GM19455 (cell line): ENCODE results near the gene UNC13B.
"Not testable (repeated sequence)": the region's sequence is repeated elsewhere in the genome, so short reads cannot be mapped to it uniquely, and the experiment has no call there.

Experiments used
- ATAC-seq: cut with Tn5 transposase; IDR thresholded peaks from one replicate; pipeline ENCODE4 v1.9.1; 2021; ENCODE audit not compliant: unreplicated experiment

The UNC13B gene

DNA sequence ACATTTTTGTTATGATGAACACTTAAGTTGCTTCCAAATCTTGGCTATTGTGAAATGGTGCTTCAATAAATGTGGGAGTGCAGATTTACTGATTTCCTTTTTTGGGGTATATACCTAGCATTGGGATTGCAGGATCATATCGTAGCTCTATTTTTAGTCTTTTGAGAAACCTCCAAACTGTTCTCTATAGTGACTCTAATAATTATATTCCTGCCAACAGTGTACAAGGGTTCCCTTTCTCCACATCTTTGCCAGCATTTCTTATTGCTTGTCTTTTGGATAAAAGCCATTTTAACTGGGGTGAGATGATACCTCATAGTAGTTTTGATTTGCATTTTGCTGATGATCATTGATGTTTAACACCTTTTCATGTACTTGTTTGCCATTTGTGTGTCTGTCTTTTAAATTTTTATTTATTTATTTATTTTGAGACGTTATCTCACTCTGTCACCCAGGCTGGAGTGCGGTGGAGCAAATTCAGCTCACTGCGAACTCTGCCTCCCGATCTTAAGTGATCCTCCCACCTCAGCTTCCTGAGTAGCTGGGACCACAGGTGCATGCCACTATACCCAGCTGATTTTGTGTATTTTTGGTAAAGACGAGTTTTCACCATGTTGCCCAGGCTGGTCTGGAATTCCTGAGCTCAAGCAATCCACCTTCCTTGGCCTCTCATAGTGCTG, 59.0 kb downstream of the UNC13B start:
- ATAC-seq, result no peak

DNA sequence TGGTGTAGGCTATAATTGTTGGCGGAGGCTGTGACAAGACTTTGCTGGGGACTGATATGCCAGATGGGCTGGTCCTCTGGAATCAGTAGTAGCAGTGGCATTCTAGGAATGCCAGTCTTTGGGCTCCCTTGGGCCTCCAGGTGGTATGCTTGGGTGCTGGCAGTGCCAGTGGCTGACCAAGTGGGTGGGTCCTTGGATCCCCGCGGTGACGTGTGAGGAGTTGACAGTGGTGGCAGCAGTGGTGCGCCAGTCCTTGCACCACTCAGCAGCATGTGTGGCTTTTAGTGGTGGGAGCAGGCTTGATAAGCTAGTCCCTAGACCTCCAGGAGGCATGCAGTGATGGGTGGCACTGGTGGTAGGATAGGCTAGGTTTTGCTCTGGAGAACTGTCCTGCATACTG, 63.9 kb downstream of the UNC13B start:
- ATAC-seq, result no peak

DNA sequence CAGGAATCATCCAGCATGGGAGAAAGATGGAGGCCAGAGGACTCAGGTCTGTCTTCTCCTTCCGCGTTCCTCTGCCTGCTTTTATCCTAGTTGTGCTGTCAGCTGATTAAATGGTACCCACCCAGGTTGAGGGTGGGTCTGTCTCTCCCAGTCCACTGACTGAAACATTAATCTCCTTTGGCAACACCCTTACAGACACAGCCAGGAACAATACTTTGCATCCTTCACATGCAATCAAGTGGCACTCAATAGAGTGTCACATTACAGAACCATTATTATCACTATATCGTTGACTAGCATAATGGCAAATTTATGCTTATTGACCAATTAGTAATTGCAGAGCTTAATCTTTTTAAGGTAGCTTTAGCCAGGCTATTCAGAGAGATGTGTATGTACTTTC, 64.8 kb downstream of the UNC13B start:
- ATAC-seq, result no peak

DNA sequence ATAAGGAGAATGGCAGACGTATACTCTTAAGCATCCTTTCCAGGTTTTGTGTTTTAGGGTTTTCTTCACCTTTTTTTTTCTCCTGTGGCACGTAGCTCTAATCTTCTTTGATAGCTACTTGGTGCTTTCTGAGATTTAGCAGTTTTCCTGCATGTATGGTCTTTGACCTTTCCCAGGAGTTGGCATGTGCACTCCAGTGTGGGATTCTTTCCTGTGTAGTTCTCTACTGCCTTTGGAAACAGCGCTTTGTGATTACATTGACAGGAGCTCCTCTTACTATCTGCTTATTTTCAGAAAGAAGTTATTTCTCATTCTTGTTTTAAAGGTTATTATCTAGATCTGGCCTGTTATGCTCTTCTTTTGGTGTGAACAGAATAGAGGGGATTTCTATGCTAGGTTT, 65.5 kb downstream of the UNC13B start:
- ATAC-seq, result no peak

DNA sequence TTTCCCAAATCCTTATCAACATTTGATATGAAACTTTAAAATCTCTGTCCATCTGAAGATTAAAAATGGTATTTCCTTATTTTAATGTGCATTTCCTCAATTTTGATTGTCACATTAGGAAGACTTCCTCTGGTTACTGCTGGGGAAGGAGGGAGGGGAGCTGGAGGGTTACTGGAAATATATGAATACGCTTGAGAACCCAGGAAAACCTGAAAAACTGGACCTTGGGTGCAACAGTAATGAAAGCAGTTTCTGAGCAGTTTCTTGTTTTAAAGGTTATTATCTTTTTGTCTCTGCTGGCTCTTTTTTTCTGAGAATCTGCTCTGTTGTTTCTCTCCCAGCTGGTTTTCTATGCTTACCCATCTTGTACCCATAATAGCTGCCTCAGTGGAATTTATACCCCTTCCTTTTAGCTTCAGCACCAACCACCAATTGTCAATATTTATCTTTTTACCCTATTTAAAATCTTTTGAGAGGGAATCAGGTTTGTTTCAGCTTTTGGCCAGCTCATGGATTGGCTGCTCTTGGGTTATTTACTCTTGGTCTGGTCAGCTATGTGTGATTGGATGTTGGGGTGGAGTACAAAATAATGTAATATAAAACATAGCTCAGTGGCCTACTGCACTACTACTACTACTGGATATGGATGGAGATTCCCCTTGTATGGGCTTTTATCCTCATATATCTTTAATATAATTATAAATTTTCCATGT, 67.4 kb downstream of the UNC13B start:
- no peak for ATAC-seq

DNA sequence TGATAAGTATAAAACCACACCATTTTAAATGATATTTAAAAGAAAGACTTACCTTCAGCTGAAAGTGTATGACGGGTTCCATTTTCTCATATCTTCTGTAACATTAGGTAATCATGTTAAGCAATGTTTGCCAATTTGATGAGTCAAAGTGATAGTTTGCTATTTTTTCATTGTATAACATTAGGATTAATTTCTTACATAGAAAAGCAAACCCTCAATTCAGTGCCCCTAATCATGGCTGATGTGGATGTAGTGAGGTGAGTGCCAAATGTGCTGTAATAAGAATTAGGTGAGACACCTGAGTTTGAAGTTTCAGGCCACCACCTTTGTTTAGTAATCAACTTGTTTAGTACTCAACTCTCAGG, 68.0 kb downstream of the UNC13B start:
- no peak for ATAC-seq

DNA sequence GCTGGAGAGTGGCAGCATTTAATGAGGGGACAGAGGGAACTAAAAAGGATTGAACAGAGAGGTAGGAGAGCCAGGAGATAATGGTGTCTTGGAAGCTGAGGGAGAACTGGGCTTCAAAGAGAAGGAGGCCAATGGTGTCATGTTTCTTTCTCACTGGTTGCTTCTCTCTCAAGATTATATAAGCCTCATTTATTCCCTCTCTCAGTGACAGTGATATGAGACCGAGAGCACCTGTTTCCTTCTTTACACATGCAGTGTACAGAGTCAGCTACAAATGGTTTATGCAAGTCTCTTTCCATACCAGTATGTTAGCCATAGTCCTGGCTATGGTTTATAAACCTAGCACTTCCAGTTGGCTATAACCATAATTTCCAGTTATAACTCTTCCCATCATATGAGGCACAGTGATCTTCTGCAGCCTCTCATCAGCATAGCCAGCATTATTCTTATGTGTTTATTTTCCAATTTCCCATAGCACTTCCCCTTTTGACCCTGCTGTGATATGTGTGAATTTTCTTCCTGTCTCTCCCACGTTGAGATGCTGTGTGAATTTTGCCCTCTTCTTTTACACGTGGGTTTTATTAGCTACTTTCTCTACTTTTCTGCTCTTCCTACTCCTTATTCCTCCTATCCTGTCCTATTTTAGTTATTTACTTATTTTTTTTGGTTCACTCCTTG, 71.2 kb downstream of the UNC13B start:
- no peak for ATAC-seq

DNA sequence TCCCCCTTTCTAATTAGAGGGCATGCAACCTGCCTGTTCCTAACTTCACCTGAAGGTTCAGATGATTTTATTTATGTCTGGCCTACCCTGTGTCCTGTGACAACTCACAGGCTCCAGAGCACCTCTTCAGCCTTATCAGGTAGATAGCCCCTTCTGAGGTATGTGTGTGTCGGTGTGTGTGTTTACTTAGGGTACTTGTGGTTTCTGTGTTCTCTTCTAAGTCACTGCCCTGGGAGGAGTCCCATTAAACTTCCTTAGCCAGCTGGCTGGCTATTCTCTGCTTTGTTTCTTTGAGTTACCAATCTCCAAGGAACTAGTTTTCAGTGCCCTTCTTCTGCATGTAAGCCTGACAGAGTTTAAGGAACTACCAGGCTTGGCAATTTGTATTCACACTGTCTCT, 74.9 kb downstream of the UNC13B start:
- ATAC-seq, result no peak

DNA sequence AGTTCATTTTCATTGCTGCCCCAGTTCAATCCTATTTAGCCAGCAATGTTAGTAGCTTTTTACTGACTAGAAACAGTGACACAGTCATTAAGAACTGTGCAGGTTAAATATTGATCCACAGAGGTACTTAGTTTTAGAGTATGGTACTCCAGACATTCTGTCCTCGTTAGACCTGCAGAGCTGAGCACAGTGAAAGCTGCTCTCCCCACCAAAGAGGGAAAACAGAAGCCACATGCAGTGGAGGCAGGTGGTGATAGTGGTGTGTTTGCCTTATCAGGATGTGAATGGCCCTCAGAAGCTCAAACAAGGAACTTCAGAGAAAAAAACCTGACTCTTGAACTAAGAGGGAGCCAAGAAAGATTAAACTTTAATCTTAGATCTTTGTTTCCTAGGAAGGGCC, 75.5 kb downstream of the UNC13B start:
- no peak for ATAC-seq

DNA sequence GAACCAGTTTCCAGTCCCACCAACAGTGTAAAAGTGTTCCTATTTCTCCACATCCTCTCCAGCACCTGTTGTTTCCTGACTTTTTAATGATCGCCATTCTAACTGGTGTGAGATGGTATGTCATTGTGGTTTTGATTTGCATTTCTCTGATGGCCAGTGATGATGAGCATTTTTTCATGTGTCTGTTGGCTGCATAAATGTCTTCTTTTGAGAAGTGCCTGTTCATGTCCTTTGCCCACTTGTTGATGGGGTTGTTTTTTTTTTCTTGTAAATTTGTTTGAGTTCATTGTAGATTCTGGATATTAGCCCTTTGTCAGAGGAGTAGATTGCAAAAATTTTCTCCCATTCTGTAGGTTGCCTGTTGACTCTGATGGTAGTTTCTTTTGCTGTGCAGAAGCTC, 84.1 kb downstream of the UNC13B start:
- not testable (repeated sequence) for ATAC-seq

DNA sequence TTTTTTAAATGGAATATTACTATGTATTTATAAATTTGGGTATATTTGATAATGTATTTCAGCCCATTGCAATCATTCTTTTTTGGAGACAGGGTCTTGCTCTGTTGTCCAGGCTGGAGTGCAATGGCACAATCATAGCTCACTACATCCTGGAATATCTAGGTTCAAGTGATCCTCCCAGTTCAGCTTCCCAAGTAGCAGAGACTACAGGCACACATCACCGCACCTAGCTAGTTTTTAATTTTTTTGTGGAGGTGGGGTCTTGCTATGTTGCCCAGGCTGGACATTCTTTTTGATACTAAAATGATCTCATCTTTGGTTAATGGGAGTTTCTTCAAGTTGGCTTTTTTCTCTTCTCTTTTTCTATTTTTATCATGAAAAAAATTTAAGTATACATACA, 91.3 kb downstream of the UNC13B start:
- no peak for ATAC-seq

DNA sequence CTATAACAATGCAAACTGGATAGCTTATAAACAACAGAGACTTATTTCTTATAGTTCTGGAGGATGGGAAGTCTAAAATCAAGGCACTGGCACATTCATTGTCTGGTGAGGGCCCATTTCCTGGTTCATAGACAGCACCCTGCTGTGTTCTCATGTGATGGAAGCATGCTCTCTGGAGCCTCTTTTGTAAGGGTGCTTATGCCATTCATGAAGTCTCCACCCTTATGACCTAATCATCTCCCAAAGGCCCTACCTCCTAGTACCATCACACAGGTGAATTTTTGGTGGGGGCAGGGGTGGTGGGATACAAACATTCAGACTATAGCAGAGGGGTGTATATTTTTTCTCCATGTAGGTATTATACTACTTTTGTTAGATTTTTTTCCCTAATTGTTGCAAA, 92.4 kb downstream of the UNC13B start:
- ATAC-seq, result no peak

DNA sequence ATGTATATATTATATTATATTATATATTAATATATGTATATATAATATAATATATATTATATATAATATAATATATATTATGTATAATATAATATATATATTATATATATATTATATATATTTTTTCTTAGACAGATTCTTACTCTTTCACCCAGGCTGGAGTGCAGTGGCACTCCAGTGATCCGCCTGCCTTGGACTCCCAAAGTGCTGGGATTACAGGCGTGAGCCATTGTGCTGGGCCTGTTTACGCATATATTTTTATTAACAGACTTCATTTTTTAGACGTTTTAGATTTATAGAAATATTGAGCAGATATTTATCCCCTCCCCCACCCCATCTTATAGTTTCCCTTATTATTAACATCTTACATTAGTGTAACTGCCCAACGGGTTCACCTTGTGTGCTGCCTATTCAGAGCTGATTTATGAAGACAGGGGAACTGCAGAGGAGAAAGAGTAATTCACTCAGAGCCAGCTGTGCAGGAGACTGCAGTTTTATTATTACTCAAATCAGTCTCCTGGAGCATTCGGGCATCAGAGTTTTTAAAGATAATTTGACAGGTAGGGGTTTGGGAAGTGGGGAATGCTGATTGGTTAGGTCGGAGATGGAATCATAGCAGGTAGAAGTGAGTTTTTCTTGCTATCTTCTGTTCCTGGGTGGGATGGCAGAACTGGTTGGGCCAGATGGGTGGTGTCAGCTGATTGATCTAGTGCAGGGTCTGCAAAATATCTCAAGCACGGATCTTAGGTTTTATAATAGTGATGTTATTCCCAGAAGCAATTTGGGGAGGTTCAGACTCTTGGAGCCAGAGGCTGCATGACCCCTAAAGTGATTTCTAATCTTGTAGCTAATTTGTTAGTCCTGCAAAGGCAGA, 93.4 kb downstream of the UNC13B start:
- no peak for ATAC-seq

DNA sequence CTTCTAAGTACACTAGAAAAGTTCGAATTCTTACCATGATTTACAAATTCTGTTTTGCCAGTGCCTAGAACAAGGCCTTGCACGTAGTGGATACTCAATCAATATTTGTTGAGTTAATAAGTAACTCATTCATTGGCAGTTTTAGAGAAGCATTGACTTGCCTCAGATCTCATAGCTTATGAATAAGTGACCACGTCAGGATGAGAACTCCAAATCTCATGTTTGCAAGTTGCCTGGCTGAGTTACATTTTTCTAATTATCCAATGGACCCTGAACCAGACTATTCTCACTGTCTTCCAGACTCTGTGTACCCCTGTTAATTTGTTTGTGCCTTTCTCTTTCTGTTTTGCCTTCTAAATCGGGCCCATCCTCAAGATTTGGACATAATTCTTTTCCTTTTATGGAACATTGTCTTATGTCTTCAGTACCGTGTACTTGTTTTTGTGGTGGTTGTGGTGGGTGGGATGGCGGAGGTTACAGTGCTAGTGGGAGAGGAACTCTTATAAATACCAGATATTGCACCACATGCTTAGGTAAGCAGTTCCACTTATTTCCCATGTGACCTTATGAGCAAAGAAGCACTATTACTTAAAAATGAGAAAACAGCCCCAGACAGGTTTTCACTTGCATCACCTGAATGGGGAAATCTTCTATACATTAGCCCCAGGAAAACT, 96.3 kb downstream of the UNC13B start:
- no peak for ATAC-seq

DNA sequence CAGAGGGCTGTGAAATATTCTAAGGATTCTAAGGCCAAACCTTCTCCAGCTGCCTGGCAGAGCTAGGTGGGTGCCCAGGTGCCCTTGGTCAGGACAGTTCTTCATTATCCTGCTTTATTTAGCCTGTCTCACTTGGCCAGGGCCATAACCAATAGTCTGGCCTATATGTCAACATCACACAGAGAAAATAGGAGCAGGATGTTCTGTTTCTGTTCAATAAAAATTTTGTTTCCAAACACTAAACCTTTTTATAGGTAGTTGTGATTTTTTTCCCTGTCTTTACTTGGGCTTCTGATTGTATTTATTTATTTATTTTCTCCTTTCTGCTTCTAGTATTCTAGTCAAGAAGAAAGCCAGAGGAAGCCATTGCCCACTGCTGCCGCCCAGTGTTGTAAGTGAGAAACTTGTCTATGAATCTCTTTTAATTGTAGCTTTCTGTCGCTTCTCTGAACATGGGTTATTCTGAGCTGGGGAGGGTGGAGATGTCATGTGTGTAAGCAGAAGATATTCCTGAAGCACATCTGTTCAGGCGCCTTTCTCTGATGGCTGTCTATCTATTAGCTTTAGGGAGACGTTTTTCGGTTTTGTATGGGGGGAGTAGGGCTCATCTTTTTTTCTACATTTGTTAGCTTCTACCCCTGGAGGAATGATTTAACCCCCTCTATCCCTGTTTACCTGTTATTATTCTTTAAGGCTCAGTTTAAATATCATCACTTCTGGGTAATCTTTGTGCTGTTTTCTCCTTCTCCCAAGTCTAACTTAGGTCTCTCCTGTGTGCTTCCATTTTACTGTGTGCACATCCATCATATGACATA, 97.1 kb downstream of the UNC13B start:
- ATAC-seq, result no peak

DNA sequence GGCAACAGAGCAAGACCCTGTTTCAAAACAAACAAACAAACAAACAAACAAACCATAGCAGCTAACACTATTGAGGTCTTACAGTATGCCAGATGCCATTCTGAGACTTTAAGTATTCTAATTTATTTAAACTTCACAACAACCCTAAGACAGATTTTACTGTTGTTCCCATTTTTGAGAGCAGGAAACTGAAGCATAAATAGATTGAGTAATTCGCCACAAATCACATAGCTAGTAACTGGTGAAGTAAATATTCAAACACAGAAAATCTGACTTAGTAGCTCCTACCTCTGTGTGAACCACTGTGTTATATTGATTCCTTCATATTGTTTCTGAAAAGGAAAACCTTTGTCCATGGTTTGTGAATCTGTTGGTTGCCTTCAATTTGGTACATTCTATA, 98.4 kb downstream of the UNC13B start:
- no peak for ATAC-seq

DNA sequence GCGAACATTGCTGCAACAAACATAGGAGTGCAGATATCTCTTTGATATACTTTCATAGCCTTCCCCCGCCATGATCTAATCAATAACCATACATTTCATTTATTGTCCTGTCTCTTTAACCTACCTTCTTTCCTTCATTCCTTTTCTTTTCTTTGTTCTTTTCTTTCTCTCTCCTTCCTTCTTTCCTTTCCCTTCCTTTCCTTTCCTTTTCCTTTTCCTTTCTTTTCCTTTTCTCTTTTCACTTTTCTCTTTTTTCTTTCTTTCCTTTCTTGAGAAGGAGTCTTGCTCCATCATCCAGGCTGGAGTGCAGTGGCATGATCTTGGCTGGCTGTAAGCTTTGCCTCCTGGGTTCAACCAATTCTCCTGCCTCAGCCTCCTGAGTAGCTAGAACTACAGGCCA, 100.3 kb downstream of the UNC13B start:
- no peak for ATAC-seq

DNA sequence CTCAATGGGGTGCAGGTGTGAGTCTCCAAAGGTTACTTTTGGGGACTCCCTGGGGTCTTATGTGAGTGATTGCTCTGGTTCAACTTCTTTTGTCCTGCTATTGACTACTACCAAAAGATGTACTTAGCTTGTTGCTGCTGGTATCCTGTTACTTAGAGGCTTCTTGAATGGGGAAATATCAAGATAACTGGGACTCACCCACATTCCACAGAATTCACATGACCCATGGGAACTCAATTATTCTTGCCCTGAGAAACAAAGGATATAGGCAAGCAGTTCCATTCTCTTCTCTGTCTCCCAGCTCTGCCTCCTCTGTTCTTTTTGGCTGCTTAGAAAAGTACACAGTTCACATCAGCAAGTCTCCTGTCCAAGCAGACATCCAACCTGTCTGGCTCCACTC, 105.9 kb downstream of the UNC13B start:
- no peak for ATAC-seq

DNA sequence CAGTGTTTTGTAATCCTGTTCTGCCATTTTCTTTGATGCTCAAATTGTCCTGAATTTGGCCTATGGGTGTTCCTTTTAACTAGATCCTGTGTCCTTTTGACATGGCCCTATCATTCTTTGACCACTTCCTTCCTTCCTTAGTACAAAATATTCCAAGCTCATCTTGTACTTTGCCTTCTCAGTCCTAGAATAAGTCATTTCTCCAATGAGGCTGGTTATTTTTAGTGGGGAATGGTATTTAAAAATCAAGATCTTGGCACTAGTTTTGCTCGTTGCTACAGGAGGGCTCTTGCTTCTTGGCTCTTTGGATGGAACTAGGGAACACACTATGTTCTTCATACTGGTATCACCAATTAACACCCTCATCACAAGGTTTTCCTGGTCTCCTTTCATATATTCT, 108.1 kb downstream of the UNC13B start:
- ATAC-seq, result no peak

DNA sequence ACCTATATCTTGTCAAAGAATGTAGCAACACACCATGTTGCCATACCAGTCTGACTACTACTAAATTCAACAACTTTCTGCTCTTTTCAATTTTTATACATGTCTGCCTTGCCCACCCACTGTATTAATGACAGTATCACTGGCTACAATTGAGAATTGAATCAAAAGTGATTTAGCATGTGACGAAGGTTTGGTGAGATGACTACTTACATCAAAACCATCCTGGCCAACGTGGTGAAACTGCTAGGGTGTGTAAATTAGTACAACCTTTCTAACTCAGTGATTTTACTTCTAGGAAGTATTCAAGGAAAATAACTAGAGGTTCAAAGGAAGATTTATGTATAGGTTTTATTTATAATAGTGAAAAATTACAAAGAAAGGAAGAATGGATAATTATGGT, 109.8 kb downstream of the UNC13B start:
- ATAC-seq, result no peak
